ENCODE measurements around the gene NRDC.

NRDC gene

GRCh38 chr1:51749151-51749550 lies 129.4 kb downstream of the NRDC start:
- H3K27ac ChIP-seq = no peak overlapping the region
- TF ChIP-seq ZFX (IDR thresholded peaks at IDR 0.05) (no peak), CTCF (conservative IDR thresholded peaks at IDR 0.05) (no peak)

- TF ChIP-seq ZFX (IDR thresholded peaks at IDR 0.05) (no peak), CTCF (conservative IDR thresholded peaks at IDR 0.05) (no peak)
- no peak overlapping the region for H3K27ac ChIP-seq
These were observed 133.3 kb downstream of the NRDC start for GRCh38 chr1:51745304-51745570.

- TF ChIP-seq ZFX (IDR thresholded peaks at IDR 0.05) (no peak), CTCF (conservative IDR thresholded peaks at IDR 0.05) (no peak)
- H3K27ac ChIP-seq = no peak overlapping the region
These were observed 133.8 kb downstream of the NRDC start for GRCh38 chr1:51744506-51745303.

DNA sequence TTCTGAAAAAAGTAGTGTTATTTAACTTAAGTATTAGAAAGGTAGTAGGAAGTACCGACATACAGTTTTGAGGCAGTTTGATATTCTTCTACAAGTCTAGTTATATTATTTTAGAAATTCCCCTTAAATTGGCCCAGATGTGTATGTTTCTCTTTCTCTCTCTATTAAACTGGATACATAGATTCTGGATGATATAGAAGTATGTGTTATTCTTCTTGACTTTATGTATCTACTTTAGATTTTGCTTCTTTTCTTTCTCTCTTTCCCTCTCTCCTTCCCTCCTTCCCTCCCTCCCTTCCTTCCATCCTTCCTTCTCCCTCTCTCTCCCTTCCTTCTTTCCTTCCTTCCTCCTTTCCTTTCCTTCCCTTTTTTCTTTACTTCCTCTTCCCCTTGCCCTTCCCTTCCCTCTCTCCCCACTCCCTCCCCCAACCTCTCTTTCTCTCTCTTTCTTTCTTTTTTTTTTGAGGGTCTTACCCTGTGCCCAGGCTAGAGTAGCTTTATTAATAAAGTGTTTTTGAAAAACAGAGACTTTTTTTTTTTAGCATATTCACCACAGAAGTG lies 137.3 kb downstream of the NRDC start:
- H3K27ac ChIP-seq = no peak overlapping the region
- TF ChIP-seq ZFX (IDR thresholded peaks at IDR 0.05) (no peak), CTCF (conservative IDR thresholded peaks at IDR 0.05) (no peak)

GRCh38 chr1:51740652-51741051 lies 137.9 kb downstream of the NRDC start:
- TF ChIP-seq ZFX (IDR thresholded peaks at IDR 0.05) (no peak), CTCF (conservative IDR thresholded peaks at IDR 0.05) (no peak)
- H3K27ac ChIP-seq = no peak overlapping the region
